Vagina (tissue), 2 donors: ENCODE data around the gene MSI2.

ENCODE experiments used
- POLR2AphosphoS5 ChIP-seq, 2 donors: sonication (generic); formaldehyde crosslinking; IDR thresholded peaks; one replicate each; pipeline ENCODE4 v1.9.0; 2017; ENCODE audit warnings: antibody characterized with exemption in 2 of 2, mild to moderate bottlenecking in 2 of 2, low read depth in 1 of 2; ENCODE audit not compliant: insufficient read depth in 1 of 2
- TF ChIP-seq, protein P1 (sequence below), 3 experiments: fragments of 450-650 bp in 2 of 3; fragments of 200-600 bp in 1 of 3; sonication (generic) in 1 of 3; IDR thresholded peaks; one replicate each; pipeline ENCODE4 v1.5.1; 2017 to 2019; ENCODE audit warnings: antibody characterized with exemption in 3 of 3, mild to moderate bottlenecking in 2 of 3, moderate library complexity in 2 of 3

GRCh38 chr17:57512691-57513090 is 256.4 kb downstream of the MSI2 start:
- TF ChIP-seq POLR2AphosphoS5 (IDR thresholded peaks at IDR 0.05; ENCODE audit: insufficient read depth in 1 of 2, low read depth in 1 of 2), result no peak
- TF ChIP-seq, protein P1, sequence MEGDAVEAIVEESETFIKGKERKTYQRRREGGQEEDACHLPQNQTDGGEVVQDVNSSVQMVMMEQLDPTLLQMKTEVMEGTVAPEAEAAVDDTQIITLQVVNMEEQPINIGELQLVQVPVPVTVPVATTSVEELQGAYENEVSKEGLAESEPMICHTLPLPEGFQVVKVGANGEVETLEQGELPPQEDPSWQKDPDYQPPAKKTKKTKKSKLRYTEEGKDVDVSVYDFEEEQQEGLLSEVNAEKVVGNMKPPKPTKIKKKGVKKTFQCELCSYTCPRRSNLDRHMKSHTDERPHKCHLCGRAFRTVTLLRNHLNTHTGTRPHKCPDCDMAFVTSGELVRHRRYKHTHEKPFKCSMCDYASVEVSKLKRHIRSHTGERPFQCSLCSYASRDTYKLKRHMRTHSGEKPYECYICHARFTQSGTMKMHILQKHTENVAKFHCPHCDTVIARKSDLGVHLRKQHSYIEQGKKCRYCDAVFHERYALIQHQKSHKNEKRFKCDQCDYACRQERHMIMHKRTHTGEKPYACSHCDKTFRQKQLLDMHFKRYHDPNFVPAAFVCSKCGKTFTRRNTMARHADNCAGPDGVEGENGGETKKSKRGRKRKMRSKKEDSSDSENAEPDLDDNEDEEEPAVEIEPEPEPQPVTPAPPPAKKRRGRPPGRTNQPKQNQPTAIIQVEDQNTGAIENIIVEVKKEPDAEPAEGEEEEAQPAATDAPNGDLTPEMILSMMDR (IDR thresholded peaks at IDR 0.05), result no peak
